Suprapubic skin (tissue), 4 donors: Measurements from ENCODE around the gene SLC25A47.

Experiments used
- CTCF ChIP-seq, 2 donors: fragments of 200-600 bp in 1 of 2; fragments of 450-650 bp in 1 of 2; sonication (generic) in 1 of 2; IDR thresholded peaks; one replicate each; pipeline ENCODE4 v1.5.1; 2016 to 2019; ENCODE audit warnings: antibody characterized with exemption in 2 of 2, mild to moderate bottlenecking in 1 of 2, moderate library complexity in 1 of 2
- EP300 ChIP-seq: sonication (generic); formaldehyde crosslinking; IDR thresholded peaks from one replicate; pipeline ENCODE4 v1.6.1; 2017; ENCODE audit warnings: antibody characterized with exemption
- POLR2A ChIP-seq, 2 donors: fragments of 450-650 bp; IDR thresholded peaks; one replicate each; pipeline ENCODE4 v1.6.1; 2017; ENCODE audit warnings: antibody characterized with exemption in 2 of 2, mild to moderate bottlenecking in 2 of 2, moderate library complexity in 2 of 2
- POLR2AphosphoS5 ChIP-seq, 3 donors: sonication (generic); formaldehyde crosslinking; IDR thresholded peaks; one replicate each; pipeline ENCODE4 v1.6.1; 2017; ENCODE audit warnings: antibody characterized with exemption in 3 of 3

- TF ChIP-seq CTCF (IDR thresholded peaks at IDR 0.05) (no peak), POLR2A (IDR thresholded peaks at IDR 0.05) (no peak), POLR2AphosphoS5 (IDR thresholded peaks at IDR 0.05) (no peak), EP300 (no peak)
Measured at GRCh38 chr14:100350276-100350926, 27.3 kb downstream of the SLC25A47 start.
